Left hindlimb (tissue), 1 donor: Measurements from ENCODE around the gene UQCR11.

Source experiments
- DNase-seq: peaks from one replicate; pipeline ENCODE4 v3.0.0-alpha.2; 2018

Gene UQCR11

DNA sequence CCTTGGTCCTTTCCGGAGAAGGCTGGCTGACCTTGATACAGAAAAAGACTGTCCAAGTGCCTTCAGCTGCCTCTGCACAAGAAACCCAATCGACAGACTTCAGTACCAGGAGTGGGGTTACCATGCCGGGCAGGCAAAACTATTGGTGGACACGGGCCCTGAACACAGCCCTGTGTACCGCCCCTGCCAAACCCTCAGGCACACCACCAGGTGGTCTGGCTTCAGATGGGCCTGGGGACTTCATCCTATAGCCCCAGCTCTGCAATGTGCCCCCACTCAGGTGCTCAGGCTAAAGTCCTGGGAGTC lies 29.6 kb upstream of the UQCR11 start:
- DNase-seq = no peak

DNA sequence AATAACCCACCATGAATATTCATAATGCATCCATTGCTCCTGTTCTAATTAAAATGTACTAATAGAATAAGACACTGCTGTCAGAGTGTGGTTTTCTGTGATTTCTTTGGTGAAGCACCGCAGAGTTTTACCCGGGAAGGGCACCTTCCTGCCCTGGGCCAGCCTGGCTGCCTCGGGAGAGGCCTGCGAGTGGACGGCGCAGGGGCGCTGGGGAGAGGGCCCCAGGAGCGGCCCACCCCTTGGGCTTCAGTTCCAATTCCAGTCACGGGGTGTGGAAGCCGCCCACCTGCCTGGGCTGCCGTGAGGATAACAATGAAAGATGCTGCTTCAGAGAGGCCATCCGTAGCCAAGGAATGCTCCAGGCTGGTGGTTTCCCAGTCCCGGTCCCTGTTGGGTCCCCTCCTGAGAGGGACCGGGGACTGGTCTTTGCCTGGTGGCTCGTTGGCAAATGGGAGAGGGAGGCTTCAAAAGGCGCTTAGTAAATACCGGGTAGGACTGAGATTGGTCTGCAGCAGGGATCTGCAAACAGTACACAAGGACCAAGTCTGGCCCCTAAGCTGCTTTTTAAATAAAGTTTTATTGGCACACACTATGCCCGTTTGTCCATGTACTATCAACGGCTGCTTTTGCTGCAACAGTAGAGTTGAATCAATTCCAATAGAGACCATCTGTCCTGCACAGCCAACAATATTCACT lies 29.1 kb upstream of the UQCR11 start:
- no peak for DNase-seq

DNA sequence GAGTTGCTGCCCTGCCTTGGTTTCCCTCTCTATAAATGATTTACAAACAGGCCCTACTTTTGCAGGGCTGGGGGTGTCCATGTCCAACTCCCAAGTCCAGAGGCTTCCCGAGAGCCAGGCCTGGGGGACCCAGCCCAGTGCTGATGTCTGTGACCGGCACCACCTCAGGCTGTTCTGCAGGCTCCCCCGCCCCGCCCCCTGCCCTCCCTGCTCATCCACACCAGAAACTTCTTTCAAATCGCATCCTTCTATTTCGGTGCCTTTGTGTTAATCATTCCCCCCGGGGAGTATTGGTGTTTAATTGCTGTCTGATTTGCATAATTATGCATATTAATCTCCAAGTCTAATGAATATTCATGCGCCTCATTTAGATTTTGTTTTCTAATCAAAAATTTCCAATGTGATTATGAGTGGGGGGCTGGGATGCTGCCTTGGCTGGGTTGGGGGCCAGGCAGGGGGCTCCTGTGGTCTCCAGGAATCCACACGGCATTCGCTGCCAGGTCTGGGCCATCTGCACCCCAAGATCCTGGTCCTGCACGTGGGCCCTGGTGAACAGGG lies 28.1 kb upstream of the UQCR11 start:
- no peak for DNase-seq

DNA sequence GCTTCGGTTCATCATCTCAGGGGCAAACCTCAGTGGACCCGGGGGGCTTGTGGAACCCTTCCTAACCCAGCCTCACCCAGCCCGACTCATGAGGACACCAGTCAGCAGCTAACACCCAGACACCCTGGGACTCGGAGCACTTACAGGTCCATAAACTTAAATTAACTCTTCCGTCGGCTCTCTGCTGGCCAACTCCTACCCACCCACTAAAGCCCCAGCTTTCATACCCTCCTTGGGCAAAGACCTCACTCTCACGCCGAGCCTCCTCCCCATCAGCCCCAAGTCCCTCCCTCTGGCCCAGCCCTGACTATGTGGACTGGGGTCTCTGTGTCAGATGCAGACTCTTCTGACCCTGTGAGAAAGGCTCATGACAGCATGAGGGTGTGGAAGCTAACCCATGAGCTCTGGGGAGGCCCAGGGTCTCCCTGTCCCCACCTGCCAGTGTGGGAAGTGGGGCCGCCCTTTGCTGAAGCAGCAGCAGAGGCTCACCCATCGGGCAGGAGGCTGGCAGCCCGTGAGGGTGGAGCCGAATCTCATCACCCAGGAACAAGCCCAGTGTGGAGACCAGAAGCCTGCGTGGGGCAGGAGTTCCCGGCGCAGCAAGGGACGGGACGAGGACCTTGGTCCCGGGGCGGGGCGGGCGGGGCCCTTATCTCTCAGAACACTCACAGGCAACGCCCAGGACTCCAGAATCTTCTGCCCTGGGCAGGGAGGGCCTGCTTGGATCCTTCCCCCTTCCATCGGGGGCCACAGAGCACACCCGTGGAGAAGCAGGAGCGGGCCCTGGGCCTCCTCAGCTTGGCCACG lies 27.4 kb upstream of the UQCR11 start:
- no peak for DNase-seq

DNA sequence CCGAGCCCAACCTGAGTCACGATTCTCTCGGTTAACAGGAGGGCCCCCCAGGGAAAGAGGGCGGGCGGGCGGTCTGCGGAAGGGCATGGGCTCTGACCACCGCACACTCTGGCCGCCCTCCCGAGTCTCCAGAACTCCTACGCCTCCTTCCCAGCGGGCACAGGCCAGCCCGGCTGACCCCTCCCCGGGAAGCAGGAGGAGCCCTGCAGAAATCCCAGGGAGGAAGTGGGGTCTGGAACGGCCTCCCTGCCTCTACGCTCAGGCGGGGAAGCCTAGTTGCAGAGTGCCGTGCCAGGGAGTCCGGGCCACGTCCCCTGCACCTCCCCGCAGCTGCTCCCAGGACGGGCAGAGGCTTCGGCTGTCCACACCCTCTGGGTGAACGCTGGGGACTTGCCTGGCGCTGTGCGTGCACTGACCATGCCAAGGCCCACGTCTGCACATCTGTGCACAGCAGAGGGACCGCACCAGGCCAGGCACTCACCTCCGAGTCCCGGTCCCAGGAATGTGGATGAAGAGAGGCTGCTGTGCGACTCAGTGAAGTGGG lies 26.4 kb upstream of the UQCR11 start:
- no peak for DNase-seq

DNA sequence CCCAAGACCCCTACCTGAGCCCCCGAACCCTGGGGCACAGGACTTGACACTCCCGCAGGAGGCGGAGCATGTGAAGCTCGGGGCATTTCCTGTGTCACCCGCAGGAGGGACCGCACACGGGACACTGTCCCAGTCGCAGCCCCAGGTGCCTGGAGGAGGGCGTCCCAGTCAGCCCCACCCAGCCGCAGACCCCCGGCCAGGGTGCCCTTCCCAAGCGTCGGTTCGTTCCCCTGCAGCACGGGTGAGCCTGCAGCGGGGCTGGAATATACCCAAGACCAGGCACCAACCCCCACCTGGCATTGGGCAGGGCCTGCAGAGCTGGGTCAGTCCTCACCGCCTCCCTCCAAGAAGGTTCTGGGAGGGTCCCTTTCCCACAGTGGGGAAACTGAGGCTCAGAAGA lies 25.5 kb upstream of the UQCR11 start:
- DNase-seq = no peak

DNA sequence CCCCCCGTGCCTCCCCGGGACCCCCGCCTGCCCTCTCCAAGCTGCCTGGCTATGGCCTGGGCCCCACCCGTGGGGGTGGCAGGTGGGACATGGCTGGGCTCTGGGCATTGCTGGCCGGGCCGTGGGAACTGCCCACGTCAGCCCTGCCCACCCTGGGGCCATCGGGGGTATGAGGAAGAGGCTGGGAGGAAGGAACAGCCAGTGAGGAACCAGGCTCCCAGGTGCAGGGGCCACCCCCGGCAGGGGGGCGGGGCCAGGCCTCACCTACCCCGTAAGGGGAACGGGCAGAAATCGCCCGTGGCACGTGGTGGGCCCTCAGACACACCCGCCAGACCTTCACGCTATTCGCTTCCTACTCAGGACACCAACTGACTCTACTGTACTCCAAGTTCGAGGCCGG lies 24.8 kb upstream of the UQCR11 start:
- DNase-seq = no peak

DNA sequence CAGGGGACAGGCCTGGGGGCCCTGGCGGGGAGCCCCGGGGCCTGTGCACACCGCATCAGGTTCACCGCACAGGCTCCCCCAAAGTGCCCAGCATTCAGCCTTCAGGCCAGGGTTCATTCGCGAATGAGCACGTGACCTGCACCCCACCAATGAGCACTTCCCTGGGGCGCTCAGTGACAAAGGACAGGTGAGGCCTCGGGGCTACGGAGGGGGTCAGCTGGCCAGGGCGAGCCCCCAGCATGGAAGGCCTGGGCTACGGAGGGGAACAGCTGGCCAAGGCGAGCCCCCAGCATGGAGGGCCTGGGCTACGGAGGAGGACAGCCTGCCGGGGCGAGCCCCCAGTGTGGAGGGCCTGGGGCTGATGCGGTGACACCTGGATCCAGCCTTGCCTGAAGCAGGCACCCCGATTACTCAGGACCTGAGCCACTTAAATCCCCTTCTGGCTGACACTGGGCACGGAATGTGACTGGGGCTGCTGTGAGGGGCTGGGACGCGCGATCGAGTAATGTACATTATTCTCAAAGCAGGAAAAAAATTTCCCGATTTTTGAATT lies 24.1 kb upstream of the UQCR11 start:
- no peak for DNase-seq

DNA sequence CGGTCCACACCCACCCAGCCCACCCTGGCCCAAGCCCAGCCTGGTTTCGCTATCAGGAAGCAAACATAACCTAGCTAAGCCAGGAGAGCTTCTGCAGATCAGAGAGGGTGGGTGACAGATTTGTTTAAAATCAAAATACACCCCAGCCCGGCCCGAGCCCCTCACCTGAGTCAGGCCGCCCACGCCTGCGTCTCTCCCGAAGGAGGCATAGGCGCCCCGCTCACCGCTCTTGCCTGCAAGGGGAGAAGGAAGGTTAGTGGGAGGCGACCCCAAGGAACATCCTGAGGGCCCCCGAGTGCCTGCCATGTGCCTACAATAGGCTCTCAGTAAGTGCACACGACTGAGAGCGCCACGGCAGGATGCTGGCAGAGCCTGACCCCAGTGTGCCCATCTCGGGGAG lies 21.9 kb upstream of the UQCR11 start:
- no peak for DNase-seq

DNA sequence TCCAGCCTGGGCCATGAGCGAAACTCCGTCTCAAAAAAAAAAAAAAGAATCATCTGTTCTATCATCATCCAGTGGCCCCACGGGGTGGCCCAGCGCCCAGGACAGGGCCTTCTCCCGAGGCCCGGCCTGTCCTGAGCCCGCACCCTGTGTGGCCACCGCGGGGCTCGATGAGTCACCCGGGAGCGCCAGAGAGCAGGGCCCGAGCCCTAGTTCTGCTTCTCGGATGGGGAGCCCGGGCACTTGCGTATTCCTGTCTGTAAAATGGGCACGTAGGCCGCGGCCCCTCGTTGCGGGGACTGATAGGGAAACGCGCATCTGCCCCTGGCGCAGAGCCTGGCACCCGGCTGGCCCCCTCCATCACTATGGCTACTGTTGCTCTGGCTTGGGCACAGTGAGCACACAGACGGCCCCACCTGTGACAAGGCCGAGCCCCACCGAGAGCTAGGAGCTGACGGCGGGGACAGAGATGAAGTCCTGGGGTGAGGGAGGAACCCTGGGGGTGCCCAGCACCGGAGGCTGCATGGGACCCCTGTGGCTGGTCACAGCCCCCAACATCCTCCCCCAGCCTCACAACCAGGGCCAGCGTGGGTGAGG lies 21.3 kb upstream of the UQCR11 start:
- no peak for DNase-seq

DNA sequence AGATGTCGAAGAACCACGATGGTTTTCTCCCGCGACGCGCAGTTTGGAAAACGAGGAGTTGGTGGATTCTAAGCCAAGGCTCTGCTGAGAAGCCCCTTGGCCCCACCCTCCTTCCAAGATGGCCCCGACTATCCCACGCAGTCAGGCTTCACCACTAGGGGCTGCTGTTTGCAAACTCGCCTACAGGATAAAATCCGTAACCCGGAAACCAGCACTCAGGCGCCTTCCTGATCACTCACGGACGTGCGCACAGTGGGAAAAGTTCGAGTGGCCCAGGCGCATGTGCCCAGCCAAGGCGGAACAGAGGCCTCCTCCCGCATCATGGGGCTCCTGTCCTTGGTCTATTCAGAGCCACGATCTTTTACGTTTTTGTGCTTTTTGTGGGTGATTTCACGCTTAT lies 19.2 kb upstream of the UQCR11 start:
- peak; percentile 65 for DNase-seq

DNA sequence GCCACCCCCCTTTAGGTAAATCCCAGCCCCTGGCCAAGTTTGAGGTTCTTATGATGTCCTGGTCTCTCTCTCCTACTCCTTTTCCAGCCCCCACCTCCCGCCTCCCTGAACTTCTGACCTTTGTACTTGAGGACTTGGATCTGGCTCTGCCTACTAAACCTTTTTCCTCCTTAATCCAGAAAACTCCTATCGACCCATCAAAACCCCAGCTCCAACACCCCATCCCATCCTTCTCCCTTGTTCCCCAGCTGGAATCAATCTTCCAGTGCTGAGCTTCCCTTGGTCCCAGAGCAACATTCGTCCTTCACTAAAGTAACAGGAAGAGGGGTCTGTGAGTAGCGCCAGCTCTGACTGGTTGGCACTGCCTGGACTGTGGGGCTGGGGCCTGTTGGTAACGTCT lies 17.3 kb upstream of the UQCR11 start:
- DNase-seq = no peak

DNA sequence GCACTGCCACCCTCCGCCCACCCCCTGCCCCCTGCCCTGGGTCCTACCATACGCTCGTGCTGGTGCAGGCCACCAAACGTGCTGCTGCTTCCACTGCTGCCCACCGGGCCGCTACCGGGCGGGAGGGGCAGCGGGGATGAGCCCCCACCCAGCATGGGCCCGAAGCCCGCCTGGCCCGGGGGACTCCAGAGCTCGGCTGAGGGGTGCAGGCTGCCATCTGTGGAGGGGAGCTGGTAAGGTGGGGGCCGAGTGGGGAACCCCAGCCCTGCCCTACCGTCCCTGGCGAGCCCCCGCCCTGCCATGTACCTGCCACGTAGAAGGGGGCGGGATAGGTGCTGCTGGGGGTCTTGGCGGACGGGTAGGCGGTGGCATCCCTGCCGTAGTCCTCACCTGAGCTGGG lies 16.7 kb upstream of the UQCR11 start:
- DNase-seq = no peak

DNA sequence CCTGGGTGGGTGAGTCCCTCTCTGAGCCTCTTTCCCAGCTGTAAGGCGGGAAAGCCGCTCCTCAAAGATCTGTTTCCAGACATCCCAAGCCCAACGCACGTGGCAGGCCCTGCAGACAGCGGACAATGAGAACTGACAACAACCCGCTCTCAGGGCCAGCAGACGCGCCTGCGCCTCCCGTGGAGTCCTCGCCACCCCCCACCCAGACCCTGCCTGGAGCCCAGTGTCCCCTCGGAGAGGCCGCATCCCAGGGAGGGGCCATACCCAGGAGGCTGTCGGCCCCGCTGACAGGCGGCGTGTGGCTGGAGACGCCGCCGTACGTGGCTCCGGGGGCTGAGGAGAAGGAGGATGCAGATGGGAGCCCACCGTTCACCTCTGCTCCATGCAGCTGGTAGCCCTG lies 16.3 kb upstream of the UQCR11 start:
- DNase-seq = no peak

DNA sequence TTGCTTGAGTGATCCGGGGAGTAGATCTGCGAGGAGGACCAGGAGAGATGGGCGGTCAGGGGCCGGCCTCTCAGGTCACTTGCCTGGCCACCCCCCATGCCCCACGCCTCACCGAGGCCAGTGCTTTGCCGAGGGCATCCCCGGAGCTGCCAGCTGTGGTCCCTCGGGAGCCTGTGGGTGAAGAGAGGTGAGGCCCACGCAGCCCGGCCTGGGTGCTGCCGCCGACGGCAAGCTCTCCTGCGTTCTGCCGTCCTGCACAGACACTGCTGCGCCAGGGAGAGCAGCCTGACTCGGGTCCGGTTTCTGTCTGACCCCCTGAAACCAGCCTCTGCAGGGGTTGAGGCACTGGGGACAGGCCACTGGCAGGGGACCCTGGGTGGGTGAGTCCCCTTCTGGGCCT lies 15.8 kb upstream of the UQCR11 start:
- no peak for DNase-seq

DNA sequence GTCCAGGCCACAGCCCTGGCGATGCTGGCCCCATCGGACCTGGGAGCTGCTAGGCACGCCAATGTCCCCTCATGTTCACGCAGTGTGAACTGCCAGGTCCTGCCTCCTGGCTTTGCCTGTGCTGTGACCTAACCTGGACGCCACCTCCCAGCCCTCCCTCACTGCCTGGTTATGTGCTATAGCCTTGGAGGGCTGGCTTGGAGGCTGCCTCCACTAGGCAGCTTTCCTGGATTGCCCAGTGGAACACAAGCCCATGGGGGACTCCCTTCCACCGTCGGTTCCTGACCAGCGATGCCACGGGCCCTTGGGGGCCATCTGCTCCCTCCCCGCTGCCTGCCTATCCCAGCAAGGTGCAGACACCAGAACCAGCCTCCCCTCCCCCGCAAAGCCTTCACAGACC lies 15.2 kb upstream of the UQCR11 start:
- DNase-seq = no peak

DNA sequence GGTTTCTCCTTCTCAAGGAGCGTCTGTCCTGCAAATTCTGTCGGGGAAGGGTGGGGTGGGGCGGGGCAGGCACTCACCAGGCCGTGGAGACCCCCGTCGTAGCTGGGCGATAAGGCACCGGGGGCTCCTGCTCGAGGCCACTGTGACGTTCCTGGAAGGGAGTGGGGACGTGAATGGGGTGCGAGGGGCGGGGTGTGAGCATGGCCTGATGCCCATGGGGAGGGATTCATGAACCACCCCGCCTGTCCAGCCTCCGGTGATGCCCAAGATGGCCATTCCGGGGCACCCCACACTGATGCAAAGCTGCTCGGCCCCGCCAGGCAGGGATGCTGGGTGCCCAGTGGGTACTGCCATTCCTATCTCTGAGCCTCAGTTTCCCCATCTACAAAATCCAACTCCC lies 14.4 kb upstream of the UQCR11 start:
- no peak for DNase-seq

DNA sequence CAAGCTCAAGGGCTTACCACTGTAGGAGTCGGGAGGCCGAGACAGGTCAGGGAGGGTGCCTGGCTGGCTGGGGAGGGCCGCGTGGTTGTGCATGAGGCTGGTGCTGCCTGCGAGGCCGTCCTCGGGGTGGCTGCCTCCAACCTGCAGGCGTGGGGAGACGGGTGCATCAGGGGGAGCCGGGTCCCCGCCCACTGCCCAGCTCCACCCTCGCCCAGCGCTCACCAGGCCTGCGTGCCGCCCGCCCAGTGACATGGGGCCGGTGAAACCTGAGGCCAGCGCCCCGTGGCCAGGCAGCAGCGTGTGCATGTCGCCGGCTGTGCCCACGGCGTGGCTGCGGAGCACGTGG lies 13.8 kb upstream of the UQCR11 start:
- DNase-seq = no peak

DNA sequence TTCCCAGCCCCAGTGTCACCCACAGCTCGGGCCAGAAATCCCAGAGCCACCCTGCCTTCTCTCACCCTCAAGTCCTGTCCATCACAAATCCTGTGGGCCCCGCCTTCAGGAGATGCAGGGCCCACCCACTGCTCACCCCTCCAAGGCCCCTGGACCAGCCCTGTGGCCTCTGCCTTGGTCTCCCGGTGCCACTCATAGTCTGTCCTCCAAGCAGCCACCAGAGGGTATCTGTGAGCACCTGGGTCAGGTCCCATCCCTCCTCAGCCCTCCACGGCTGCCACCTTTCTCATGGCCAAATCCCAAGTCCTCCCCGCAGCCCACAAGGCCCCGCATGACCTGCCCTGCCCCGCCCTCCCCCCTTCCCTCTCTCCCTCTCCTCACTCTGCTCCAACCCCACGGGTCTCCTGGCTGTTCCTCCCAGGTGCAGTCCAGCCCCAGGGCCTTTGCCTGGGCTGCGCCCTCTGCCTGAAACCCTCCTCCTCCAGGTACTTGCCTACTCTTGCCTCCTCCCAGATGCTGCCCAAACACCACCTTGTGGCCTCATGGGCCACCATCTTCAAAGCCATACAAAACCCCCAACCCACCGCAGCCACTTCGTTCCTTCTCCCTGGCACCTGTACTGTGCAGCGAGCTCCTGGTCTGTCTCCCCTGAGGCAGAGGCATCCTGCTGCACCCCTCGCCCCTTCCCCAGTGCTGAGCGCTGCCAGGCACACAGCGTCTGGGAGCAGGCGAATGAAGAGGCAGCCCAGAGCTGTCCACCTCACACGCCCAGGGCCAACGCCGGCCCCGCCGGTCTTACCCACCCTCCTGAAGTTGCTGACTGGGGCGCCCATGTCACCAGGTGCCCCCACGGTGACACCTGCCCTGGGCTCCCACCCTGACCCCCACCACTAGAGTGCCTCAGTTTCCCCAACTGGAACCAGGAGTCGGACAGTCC lies 13.2 kb upstream of the UQCR11 start:
- no peak for DNase-seq

DNA sequence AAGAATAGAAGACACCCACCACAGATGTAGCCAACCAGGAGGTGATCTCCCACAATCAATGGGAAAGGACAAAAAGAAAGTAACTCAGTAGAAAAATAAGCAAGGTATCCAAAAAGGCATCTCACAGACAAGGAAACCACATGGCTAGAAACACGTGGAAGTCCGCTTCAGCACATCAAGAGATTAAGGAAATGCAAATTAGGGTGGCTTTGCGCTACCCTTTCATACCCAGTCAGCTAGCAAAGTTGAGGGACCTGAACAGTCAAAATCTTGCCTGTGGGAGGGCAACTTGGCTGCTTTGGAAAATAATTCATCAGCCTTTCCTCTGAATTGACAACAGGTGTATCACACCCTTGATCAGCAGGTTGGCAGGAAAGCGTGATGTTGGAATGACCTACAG lies 11.6 kb upstream of the UQCR11 start:
- DNase-seq = no peak

DNA sequence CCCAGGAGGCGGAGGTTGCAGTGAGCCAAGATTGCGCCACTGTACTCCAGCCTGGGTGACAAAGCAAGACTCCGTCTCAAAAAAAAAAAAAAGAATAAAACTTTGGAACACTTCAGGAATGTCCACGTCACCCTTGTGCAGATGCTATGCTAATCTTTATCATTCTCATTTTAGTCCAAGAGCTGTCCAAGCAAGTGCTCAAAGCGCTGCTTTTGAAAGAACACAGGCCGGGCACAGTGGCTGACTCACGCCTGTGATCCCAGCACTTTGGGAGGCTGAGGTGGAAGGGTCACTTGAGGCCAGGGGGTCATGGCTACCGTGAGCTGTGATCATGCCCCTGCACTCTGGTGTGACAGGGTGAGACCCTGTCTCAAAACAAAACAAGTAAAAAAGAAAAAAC lies 11.1 kb upstream of the UQCR11 start:
- DNase-seq = no peak

DNA sequence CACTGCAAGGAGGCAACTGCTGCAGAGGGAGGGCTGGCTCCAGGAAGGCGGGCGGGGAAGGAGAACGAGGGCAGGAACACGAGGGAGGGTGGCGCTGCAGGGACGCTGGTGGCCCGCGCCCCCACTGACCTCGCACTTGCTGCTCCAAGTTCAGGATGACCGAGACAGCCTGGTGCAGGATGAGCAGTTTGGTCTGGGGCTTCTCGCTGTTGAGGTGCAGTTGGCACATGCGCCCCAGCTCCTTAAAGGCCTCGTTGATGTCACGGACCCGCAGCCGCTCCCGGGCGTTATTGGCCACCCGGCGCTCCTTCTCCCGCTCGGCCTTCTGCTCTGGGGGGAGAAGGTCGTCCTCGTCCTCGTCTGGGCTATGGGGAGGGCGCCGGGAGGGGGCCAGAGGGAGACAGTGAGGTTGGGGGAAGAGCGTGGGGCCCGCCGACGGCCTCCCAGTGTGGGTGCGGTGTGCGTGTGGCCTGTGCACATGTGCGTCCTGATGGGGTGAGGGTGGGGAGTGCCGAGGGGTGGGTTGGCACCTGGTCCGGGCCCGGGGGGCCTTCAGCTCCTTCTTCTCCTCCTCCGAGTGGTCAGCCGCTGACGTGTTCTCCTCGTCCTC lies 10.0 kb upstream of the UQCR11 start:
- DNase-seq = no peak
